Caco-2 (cell line): ENCODE data around the gene BTD. TPM values are rescaled to one million over a fixed set of nuclear protein-coding genes. Genes with fewer than 3 reads are reported as not detected.

Experiments
- BruUV-seq: library from RNA; stranded (reverse); fragments of 400-500 nt; replicated peaks from 2 replicates; lab custom pipeline; 2021; lab: Mats Ljungman, UMichigan
- CTCF ChIA-PET: fragments of 300-600 bp; sonication (Branson Sonifier 250); formaldehyde crosslinking; loops from one replicate; lab custom pipeline; 2022; ENCODE audit warnings: antibody characterized with exemption; lab: Charles Lee
- POLR2A ChIA-PET: fragments of 300-600 bp; sonication (Branson Sonifier 250); formaldehyde crosslinking; loops from one replicate; lab custom pipeline; 2022; ENCODE audit warnings: antibody characterized with exemption; lab: Charles Lee
- DNase-seq, 2 experiments: peaks; one replicate each; pipeline versions ENCODE4 v3.0.0 to v3.0.0-alpha.2; 2020 to 2022
- H3K27me3 ChIP-seq: replicated peaks from 2 replicates; pipeline ENCODE4 v1.6.0; 2011; ENCODE audit warnings: low read length; ENCODE audit not compliant: control insufficient read depth, insufficient read depth
- H3K36me3 ChIP-seq: 2 replicates; pipeline ENCODE4 v1.5.1; 2011; ENCODE audit warnings: low read length; ENCODE audit not compliant: control insufficient read depth, insufficient read depth
- H3K4me1 ChIP-seq: fragments of 250-450 bp; sonication (Bioruptor Pico); 2 replicates; pipeline ENCODE4 v1.5.1; 2020; ENCODE audit warnings: mild to moderate bottlenecking
- H3K4me3 ChIP-seq: 2 replicates; pipeline ENCODE4 v1.5.1; 2011; ENCODE audit warnings: low read depth, mild to moderate bottlenecking, control low read depth, low read length
- H3K9me3 ChIP-seq: fragments of 250-450 bp; sonication (Bioruptor Pico); 2 replicates; pipeline ENCODE4 v1.5.1; 2020; ENCODE audit warnings: mild to moderate bottlenecking, moderate library complexity
- H3K27ac Mint-ChIP-seq: one replicate; pipeline ENCODE4 v1.8.0; 2022; ENCODE audit warnings: mixed read lengths; ENCODE audit not compliant: unreplicated experiment
- H3K27me3 Mint-ChIP-seq: one replicate; pipeline ENCODE4 v1.8.0; 2022; ENCODE audit warnings: mixed read lengths; ENCODE audit not compliant: insufficient read depth, unreplicated experiment
- H3K36me3 Mint-ChIP-seq: one replicate; pipeline ENCODE4 v1.8.0; 2022; ENCODE audit warnings: mild to moderate bottlenecking, mixed read lengths; ENCODE audit not compliant: insufficient read depth, unreplicated experiment
- H3K4me1 Mint-ChIP-seq: one replicate; pipeline ENCODE4 v1.8.0; 2022; ENCODE audit warnings: low read depth, mixed read lengths; ENCODE audit not compliant: unreplicated experiment
- H3K4me3 Mint-ChIP-seq: one replicate; pipeline ENCODE4 v1.8.0; 2022; ENCODE audit warnings: mild to moderate bottlenecking, moderate library complexity, mixed read lengths; ENCODE audit not compliant: unreplicated experiment
- H3K9me3 Mint-ChIP-seq: one replicate; pipeline ENCODE4 v1.8.0; 2022; ENCODE audit warnings: mixed read lengths; ENCODE audit not compliant: unreplicated experiment
- intact Hi-C: fragments of 100-400 bp; cut with micrococcal nuclease; formaldehyde crosslinking; loops from one replicate; pipeline ENCODE4 v1.10.0; 2022; ENCODE audit not compliant: unreplicated experiment
- total RNA-seq: library from RNA; stranded (reverse); gene quantifications from 2 replicates; pipeline ENCODE4 v1.2.3, GENCODE V29; 2022
- TF ChIP-seq, protein P1 (sequence below), 2 experiments: fragments of 200-600 bp in 1 of 2; IDR thresholded peaks; 1 replicate in 1 of 2; 2 replicates in 1 of 2; pipeline versions ENCODE4 v1.5.1 to v1.8.0; 2011 to 2022; ENCODE audit warnings: antibody characterized with exemption in 1 of 2, control low read depth in 1 of 2, inconsistent platforms in 1 of 2, low read depth in 1 of 2, low read length in 1 of 2, mild to moderate bottlenecking in 1 of 2, moderate library complexity in 1 of 2; ENCODE audit not compliant: insufficient read depth in 1 of 2, severe bottlenecking in 1 of 2, unreplicated experiment in 1 of 2

BTD gene
- total RNA-seq, 1 experiment from 2014 or later: 11.8 TPM

DNA sequence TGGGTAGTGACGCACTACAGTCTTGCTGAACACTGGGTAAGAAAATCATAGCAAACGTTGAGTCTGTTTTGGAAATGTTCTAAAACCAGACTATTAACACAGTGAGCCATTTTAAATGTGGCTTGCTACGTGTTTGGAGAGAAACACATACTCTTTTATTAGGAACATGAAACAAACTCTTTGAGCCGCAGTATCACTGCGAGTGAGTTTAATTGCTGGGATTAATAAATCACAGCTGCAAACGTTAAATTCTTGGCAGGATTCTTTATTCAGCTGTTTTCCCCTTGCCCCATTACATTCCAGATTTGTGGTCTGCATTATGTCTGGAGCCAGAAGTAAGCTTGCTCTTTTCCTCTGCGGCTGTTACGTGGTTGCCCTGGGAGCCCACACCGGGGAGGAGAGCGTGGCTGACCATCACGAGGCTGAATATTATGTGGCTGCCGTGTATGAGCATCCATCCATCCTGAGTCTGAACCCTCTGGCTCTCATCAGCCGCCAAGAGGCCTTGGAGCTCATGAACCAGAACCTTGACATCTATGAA lies 33.6 kb downstream of the BTD start:
- TF ChIP-seq, protein P1, sequence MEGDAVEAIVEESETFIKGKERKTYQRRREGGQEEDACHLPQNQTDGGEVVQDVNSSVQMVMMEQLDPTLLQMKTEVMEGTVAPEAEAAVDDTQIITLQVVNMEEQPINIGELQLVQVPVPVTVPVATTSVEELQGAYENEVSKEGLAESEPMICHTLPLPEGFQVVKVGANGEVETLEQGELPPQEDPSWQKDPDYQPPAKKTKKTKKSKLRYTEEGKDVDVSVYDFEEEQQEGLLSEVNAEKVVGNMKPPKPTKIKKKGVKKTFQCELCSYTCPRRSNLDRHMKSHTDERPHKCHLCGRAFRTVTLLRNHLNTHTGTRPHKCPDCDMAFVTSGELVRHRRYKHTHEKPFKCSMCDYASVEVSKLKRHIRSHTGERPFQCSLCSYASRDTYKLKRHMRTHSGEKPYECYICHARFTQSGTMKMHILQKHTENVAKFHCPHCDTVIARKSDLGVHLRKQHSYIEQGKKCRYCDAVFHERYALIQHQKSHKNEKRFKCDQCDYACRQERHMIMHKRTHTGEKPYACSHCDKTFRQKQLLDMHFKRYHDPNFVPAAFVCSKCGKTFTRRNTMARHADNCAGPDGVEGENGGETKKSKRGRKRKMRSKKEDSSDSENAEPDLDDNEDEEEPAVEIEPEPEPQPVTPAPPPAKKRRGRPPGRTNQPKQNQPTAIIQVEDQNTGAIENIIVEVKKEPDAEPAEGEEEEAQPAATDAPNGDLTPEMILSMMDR (IDR thresholded peaks at IDR 0.05; ENCODE audit: insufficient read depth in 1 of 2, low read depth in 1 of 2, low read length in 1 of 2, severe bottlenecking in 1 of 2, unreplicated experiment in 1 of 2): no peak
- no TSS peak for BruUV-seq
- ChIA-PET CTCF (no interaction called here), POLR2A (no interaction called here)
- Histone ChIP-seq H3K9me3 (no peaks in the 10 kb centered on the region), H3K36me3 (no peaks in the 10 kb centered on the region), H3K27me3 (no peaks in the 10 kb centered on the region), H3K4me1 (no peaks in the 10 kb centered on the region), H3K4me3 (no peak overlapping the region)
- Mint-ChIP-seq H3K4me3 (no peak overlapping the region), H3K27me3 (no peaks in the 10 kb centered on the region), H3K36me3 (no peaks in the 10 kb centered on the region), H3K9me3 (no peaks in the 10 kb centered on the region), H3K4me1 (no peaks in the 10 kb centered on the region), H3K27ac (no peak overlapping the region)
- intact Hi-C loops: no loop called here
- DNase-seq: no peak

DNA sequence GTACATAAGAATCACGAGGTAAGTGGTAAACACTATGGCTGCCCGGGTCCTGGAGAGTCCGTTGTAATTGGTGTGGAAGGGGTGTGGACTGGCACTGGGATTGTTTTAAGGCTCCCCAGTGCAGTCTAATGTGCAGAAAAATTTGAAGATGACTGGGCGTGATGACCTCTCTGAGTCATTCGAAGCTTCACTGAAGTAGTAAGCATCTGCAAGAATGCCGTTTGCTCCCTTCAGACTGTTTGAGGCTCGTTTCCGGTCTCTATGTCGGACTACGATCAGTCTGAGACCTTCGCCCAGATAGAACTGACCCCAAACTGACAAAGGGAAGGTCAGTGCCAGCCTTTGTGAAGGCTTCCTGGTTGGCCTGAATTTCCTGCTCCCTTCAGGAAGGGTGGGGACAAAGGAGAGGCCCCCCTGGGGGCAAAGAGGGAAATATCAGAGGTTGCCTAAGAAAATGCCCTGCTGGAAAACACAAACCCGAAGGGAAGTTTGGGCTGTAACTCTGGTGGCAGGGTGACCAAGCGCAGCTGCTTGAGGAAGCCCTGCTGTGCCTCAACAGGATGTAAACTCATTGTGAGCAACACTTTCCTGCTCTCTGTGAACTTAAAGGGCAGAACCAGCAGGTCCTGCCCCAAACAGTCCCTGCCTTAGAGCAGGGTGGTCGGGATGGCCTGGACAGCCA lies 34.6 kb downstream of the BTD start:
- ChIA-PET POLR2A (no interaction called here), CTCF (no interaction called here)
- Mint-ChIP-seq H3K9me3 (no peaks in the 10 kb centered on the region), H3K4me3 (no peak overlapping the region), H3K36me3 (no peaks in the 10 kb centered on the region), H3K4me1 (no peaks in the 10 kb centered on the region), H3K27me3 (no peaks in the 10 kb centered on the region), H3K27ac (no peak overlapping the region)
- no peak for DNase-seq
- no peaks in the 10 kb centered on the region for H3K27me3 ChIP-seq
- TF ChIP-seq, protein P1 (IDR thresholded peaks at IDR 0.05; ENCODE audit: insufficient read depth in 1 of 2, low read depth in 1 of 2, low read length in 1 of 2, severe bottlenecking in 1 of 2, unreplicated experiment in 1 of 2): no peak
- no peak overlapping the region for H3K4me3 ChIP-seq
- no TSS peak for BruUV-seq
- no peaks in the 10 kb centered on the region for H3K36me3 ChIP-seq
- no peaks in the 10 kb centered on the region for H3K4me1 ChIP-seq
- intact Hi-C loops: no loop called here
- H3K9me3 ChIP-seq: no peaks in the 10 kb centered on the region

DNA sequence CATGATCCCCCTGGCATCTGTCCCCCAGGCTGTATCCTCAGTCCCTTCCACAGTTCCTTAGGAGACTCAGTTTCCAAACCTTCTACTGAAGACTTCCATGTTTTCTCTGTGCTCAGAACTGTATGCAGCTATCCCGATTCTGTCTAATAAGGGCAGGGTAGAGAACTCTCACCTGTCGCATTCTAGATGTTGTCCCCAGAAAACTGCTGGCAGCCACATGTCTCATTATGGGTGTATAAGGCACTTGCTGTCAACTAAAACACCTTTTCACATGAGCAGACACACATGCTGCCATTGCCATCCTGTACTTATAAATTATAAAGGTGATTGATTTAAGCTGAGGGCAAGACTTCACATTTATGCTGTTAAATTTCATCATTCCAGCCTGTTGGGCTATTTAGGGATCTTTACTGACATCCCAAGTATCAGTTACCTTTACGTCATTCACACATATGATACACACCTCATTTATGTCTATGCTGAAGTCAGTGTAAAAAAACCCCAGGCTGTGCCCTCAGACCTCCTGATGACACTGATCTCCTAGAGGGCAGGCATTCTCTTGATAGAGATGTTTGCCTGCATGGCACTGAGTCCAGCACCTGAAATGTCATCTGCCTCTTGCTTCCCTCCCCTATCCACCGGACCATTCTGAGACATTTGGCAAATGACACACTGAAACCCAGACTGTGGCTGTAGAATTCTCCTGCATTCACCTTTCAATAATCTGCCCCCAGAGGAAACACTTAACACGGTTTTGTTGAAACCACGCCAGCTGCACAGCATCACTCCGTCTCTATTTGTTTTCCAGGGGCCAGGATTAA lies 35.8 kb downstream of the BTD start:
- CTCF ChIA-PET: no interaction called here
- Histone ChIP-seq H3K9me3 (no peaks in the 10 kb centered on the region), H3K27me3 (no peaks in the 10 kb centered on the region), H3K4me3 (no peak overlapping the region), H3K36me3 (no peaks in the 10 kb centered on the region), H3K4me1 (no peaks in the 10 kb centered on the region)
- H3K4me1 Mint-ChIP-seq: no peaks in the 10 kb centered on the region
- DNase-seq: no peak
- no peak overlapping the region for H3K27ac Mint-ChIP-seq
- TF ChIP-seq, protein P1 (IDR thresholded peaks at IDR 0.05; ENCODE audit: insufficient read depth in 1 of 2, low read depth in 1 of 2, low read length in 1 of 2, severe bottlenecking in 1 of 2, unreplicated experiment in 1 of 2): no peak
- no peaks in the 10 kb centered on the region for H3K27me3 Mint-ChIP-seq
- no peak overlapping the region for H3K4me3 Mint-ChIP-seq
- no TSS peak for BruUV-seq
- POLR2A ChIA-PET: no interaction called here
- H3K9me3 Mint-ChIP-seq: no peaks in the 10 kb centered on the region
- H3K36me3 Mint-ChIP-seq: peaks cover 6% of the 10 kb centered on the region
- intact Hi-C loops: no loop called here
